Spleen (tissue), 7 donors: ENCODE data around the gene TAS1R1.

Experiments used
- CTCF ChIP-seq, 11 experiments: fragments of 200-600 bp in 7 of 11; fragments of 450-650 bp in 4 of 11; sonication (generic) in 4 of 11; IDR thresholded peaks in 8 of 11; conservative IDR thresholded peaks in 3 of 11; 1 replicate in 7 of 11; 2 replicates in 4 of 11; pipeline versions ENCODE4 v1.4.0 to v1.8.0; 2016 to 2021; ENCODE audit warnings: antibody characterized with exemption in 11 of 11, inconsistent platforms in 4 of 11, mild to moderate bottlenecking in 1 of 11
- POLR2A ChIP-seq, 3 donors: fragments of 450-650 bp; IDR thresholded peaks; one replicate each; pipeline ENCODE4 v1.5.1; 2017; ENCODE audit warnings: antibody characterized with exemption in 3 of 3, mild to moderate bottlenecking in 1 of 3
- POLR2AphosphoS5 ChIP-seq, 3 donors: sonication (generic); formaldehyde crosslinking; IDR thresholded peaks; one replicate each; pipeline ENCODE4 v1.5.1; 2017; ENCODE audit warnings: antibody characterized with exemption in 3 of 3
- donor health status: DM: no; HTN: no; CAD: no; lungs with moderate emphysema.
- donor health status: DM: no; HTN: no; CAD: no.
- donor health status: DM: no; HTN: no; CAD: no.

- TF ChIP-seq CTCF (IDR thresholded peaks at IDR 0.05 in 8 of 11, conservative IDR thresholded peaks at IDR 0.05 in 3 of 11) (no peak), POLR2A (IDR thresholded peaks at IDR 0.05) (no peak), POLR2AphosphoS5 (IDR thresholded peaks at IDR 0.05) (peak in 1 of 3 donors; percentile 21)
These were observed 48.1 kb upstream of the TAS1R1 start for GRCh38 chr1:6507037-6507428.
